Osteocyte (in vitro differentiated cells): ENCODE data around the gene CLEC16A. TPM values are rescaled to one million over a fixed set of nuclear protein-coding genes. Genes with fewer than 3 reads are reported as not detected.

Experiments used
- DNase-seq: peaks from one replicate; pipeline ENCODE4 v3.0.0; 2021; ENCODE audit warnings: mixed read lengths; ENCODE audit not compliant: unreplicated experiment; ENCODE audit errors: extremely low spot score
- H3K27ac Mint-ChIP-seq: one replicate; pipeline ENCODE4 v1.8.0; 2021; ENCODE audit warnings: mild to moderate bottlenecking, mixed read lengths; ENCODE audit not compliant: unreplicated experiment
- H3K27me3 Mint-ChIP-seq: one replicate; pipeline ENCODE4 v1.8.0; 2021; ENCODE audit warnings: mixed read lengths; ENCODE audit not compliant: unreplicated experiment
- H3K36me3 Mint-ChIP-seq: one replicate; pipeline ENCODE4 v1.8.0; 2021; ENCODE audit warnings: mixed read lengths; ENCODE audit not compliant: unreplicated experiment
- H3K4me1 Mint-ChIP-seq: one replicate; pipeline ENCODE4 v1.8.0; 2021; ENCODE audit warnings: mixed read lengths; ENCODE audit not compliant: unreplicated experiment
- H3K4me3 Mint-ChIP-seq: one replicate; pipeline ENCODE4 v1.8.0; 2021; ENCODE audit warnings: mild to moderate bottlenecking, moderate library complexity, mixed read lengths; ENCODE audit not compliant: unreplicated experiment
- H3K9me3 Mint-ChIP-seq: one replicate; pipeline ENCODE4 v1.8.0; 2021; ENCODE audit warnings: mixed read lengths; ENCODE audit not compliant: unreplicated experiment
- CTCF ChIP-seq: fragments of 200-600 bp; sonication (generic); IDR thresholded peaks from 2 replicates; pipeline ENCODE4 v1.5.0; 2021; ENCODE audit warnings: antibody characterized with exemption, mild to moderate bottlenecking, moderate library complexity
- total RNA-seq: library from RNA; stranded (reverse); gene quantifications from 2 replicates; pipeline ENCODE4 v1.2.1, GENCODE V29; 2021

Gene CLEC16A
- total RNA-seq, 1 donor from 2014 or later: 22.1 TPM

GRCh38 chr16:10930755-10931093 lies 13.6 kb upstream of the CLEC16A start:
- TF ChIP-seq CTCF: no peak
- Mint-ChIP-seq H3K27me3 (no peaks in the 10 kb centered on the region), H3K27ac (no peak overlapping the region), H3K9me3 (no peaks in the 10 kb centered on the region), H3K4me1 (no peaks in the 10 kb centered on the region), H3K4me3 (no peak overlapping the region), H3K36me3 (peaks cover 17% of the 10 kb centered on the region)
- DNase-seq: no peak

GRCh38 chr16:10931134-10931533 lies 13.2 kb upstream of the CLEC16A start:
- H3K27ac Mint-ChIP-seq: no peak overlapping the region
- no peaks in the 10 kb centered on the region for H3K9me3 Mint-ChIP-seq
- TF ChIP-seq CTCF: no peak
- H3K4me3 Mint-ChIP-seq: no peak overlapping the region
- DNase-seq: no peak
- no peaks in the 10 kb centered on the region for H3K4me1 Mint-ChIP-seq
- no peaks in the 10 kb centered on the region for H3K27me3 Mint-ChIP-seq
- H3K36me3 Mint-ChIP-seq: peaks cover 15% of the 10 kb centered on the region

GRCh38 chr16:10931977-10932632 lies 12.3 kb upstream of the CLEC16A start:
- no peak overlapping the region for H3K4me3 Mint-ChIP-seq
- no peaks in the 10 kb centered on the region for H3K9me3 Mint-ChIP-seq
- H3K4me1 Mint-ChIP-seq: no peaks in the 10 kb centered on the region
- no peaks in the 10 kb centered on the region for H3K27me3 Mint-ChIP-seq
- no peak for TF ChIP-seq CTCF
- H3K36me3 Mint-ChIP-seq: peaks cover 15% of the 10 kb centered on the region
- no peak for DNase-seq
- no peak overlapping the region for H3K27ac Mint-ChIP-seq

DNA sequence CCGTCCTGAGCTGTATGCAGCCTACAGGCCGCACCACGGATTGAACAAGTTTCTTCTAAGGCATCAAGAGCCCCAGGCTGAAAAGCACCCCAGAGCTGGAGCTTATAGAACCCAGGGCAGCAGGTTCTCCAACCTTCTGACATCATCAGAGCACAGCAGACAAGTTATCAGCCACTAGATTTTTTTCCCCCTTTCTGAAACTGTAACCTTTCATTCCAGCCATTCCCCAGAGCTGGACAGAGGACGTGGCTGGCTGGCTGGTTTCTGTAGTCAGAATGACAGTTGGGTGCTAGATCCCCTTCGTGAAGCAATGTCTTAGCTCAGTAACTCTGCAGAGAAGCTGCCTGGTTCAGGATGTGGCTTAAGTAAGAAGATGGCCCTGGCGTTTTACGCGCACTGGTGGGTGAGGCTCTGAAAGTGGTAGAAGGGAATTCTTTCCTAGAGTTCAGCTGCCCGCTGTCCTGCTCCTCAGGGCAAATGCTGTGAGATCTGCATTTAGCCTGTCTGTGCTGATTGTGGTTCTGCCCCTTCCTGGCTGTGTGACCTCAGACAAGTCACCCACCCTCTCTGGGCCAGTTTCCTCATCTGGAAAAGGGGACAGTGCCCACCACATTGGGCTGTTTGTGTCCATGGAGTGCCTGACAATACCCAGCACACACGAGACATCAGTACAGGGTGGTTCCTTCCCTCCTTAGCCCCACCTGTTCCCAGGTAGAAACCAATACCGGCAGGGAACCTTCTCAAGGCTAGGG lies 11.2 kb upstream of the CLEC16A start:
- no peak for TF ChIP-seq CTCF
- Mint-ChIP-seq H3K27me3 (no peaks in the 10 kb centered on the region), H3K9me3 (no peaks in the 10 kb centered on the region), H3K27ac (no peak overlapping the region), H3K36me3 (peaks cover 10% of the 10 kb centered on the region), H3K4me3 (no peak overlapping the region), H3K4me1 (no peaks in the 10 kb centered on the region)
- no peak for DNase-seq

- Mint-ChIP-seq H3K27me3 (no peaks in the 10 kb centered on the region), H3K36me3 (peaks cover 7% of the 10 kb centered on the region), H3K9me3 (no peaks in the 10 kb centered on the region), H3K4me3 (no peak overlapping the region), H3K4me1 (peaks cover 5% of the 10 kb centered on the region), H3K27ac (no peak overlapping the region)
- DNase-seq: no peak
- no peak for TF ChIP-seq CTCF
These were observed 10.5 kb upstream of the CLEC16A start for GRCh38 chr16:10933865-10934264.
